Tibial nerve (tissue), 3 donors: ENCODE data around the gene CCDC69.

Experiments
- POLR2A ChIP-seq, 2 donors: fragments of 450-650 bp; IDR thresholded peaks; one replicate each; pipeline ENCODE4 v1.6.1; 2017; ENCODE audit warnings: antibody characterized with exemption in 2 of 2, mild to moderate bottlenecking in 2 of 2, moderate library complexity in 2 of 2
- TF ChIP-seq, protein P1 (sequence below), 5 experiments: fragments of 200-600 bp in 3 of 5; fragments of 450-650 bp in 2 of 5; sonication (generic) in 3 of 5; IDR thresholded peaks; one replicate each; pipeline ENCODE4 v1.5.1; 2016 to 2019; ENCODE audit warnings: antibody characterized with exemption in 5 of 5, mild to moderate bottlenecking in 3 of 5, moderate library complexity in 2 of 5

- TF ChIP-seq, protein P1, sequence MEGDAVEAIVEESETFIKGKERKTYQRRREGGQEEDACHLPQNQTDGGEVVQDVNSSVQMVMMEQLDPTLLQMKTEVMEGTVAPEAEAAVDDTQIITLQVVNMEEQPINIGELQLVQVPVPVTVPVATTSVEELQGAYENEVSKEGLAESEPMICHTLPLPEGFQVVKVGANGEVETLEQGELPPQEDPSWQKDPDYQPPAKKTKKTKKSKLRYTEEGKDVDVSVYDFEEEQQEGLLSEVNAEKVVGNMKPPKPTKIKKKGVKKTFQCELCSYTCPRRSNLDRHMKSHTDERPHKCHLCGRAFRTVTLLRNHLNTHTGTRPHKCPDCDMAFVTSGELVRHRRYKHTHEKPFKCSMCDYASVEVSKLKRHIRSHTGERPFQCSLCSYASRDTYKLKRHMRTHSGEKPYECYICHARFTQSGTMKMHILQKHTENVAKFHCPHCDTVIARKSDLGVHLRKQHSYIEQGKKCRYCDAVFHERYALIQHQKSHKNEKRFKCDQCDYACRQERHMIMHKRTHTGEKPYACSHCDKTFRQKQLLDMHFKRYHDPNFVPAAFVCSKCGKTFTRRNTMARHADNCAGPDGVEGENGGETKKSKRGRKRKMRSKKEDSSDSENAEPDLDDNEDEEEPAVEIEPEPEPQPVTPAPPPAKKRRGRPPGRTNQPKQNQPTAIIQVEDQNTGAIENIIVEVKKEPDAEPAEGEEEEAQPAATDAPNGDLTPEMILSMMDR (IDR thresholded peaks at IDR 0.05), result no peak
- TF ChIP-seq POLR2A (IDR thresholded peaks at IDR 0.05), result no peak
Measured at GRCh38 chr5:151178372-151178771, 45.5 kb downstream of the CCDC69 start.
